Prostate gland (tissue), 2 donors: ENCODE data around the gene CDH1.

ENCODE experiments used
- CTCF ChIP-seq, 4 experiments: fragments of 200-600 bp in 2 of 4; fragments of 450-650 bp in 2 of 4; sonication (generic) in 2 of 4; IDR thresholded peaks; 1 replicate in 3 of 4; 2 replicates in 1 of 4; pipeline ENCODE4 v1.5.1; 2016 to 2019; ENCODE audit warnings: antibody characterized with exemption in 4 of 4, mild to moderate bottlenecking in 2 of 4, moderate library complexity in 2 of 4
- POLR2A ChIP-seq: fragments of 450-650 bp; IDR thresholded peaks from one replicate; pipeline ENCODE4 v1.6.1; 2016; ENCODE audit warnings: antibody characterized with exemption, mild to moderate bottlenecking

- TF ChIP-seq CTCF (IDR thresholded peaks at IDR 0.05) (peak in 2 of 4 experiments; percentile 16 to 19), POLR2A (no peak)
Observed at GRCh38 chr16:68778551-68779231, 41.6 kb downstream of the CDH1 start.
